22Rv1 (cell line): ENCODE data around the gene ENOSF1.

Experiments used
- CTCF ChIP-seq: fragments of 450-650 bp; IDR thresholded peaks from 2 replicates; pipeline ENCODE4 v1.5.1; 2017; ENCODE audit warnings: mild to moderate bottlenecking
- ZFX ChIP-seq: fragments of 450-650 bp; IDR thresholded peaks from 2 replicates; pipeline ENCODE4 v1.6.1; 2017; ENCODE audit warnings: antibody characterized with exemption, borderline replicate concordance

GRCh38 chr18:676069-676468 is 36.4 kb downstream of the ENOSF1 start:
- TF ChIP-seq CTCF (no peak), ZFX (no peak)
